OCI-LY3 (cell line): ENCODE measurements around the gene PIK3AP1.

ENCODE experiments used
- CTCF ChIP-seq: fragments of 200-600, 300-600 bp; sonication (generic); IDR thresholded peaks from 2 replicates; pipeline ENCODE4 v1.5.1; 2014; ENCODE audit warnings: antibody characterized with exemption, low read length, low read depth
- EZH2phosphoT487 ChIP-seq: fragments of 200-600 bp; shearing (Covaris generic); IDR thresholded peaks from 2 replicates; pipeline ENCODE4 v1.6.1; 2018; ENCODE audit warnings: antibody characterized with exemption, mixed run types, low read depth

- no peak for TF ChIP-seq CTCF
- TF ChIP-seq EZH2phosphoT487: no peak
Measured at GRCh38 chr10:96588616-96589419, 131.5 kb downstream of the PIK3AP1 start.
